SH-SY5Y (cell line): Measurements from ENCODE around the gene PSMB7.

Experiments
- GATA2 ChIP-seq: IDR thresholded peaks from 2 replicates; pipeline ENCODE4 v1.6.1; 2011; ENCODE audit warnings: mild to moderate bottlenecking, low read depth, low read length
- GATA3 ChIP-seq: IDR thresholded peaks from 2 replicates; pipeline ENCODE4 v1.6.1; 2011; ENCODE audit warnings: low read depth, mild to moderate bottlenecking, low read length, moderate library complexity

DNA sequence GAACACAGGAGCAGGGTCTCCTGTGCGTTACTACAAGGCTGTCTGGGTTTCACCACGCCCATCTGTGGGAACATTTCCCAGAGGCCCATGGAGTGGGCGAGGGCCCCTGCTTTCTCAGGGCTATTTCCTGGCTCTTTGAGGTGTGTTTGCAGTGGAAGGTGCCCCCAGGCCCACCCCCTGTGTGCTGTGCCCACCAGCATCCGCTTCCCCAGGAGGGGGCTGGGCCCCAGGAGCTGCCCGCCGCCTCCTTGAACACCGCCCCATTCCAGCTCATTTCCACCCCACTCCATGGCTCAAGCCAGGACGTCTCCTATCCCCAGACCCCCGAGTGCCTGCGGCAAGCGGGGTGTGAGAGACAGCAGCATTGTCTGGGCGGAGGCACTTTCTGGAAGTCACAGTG lies 87.0 kb downstream of the PSMB7 start:
- TF ChIP-seq GATA2 (no peak), GATA3 (no peak)
